Progenitor cell of endocrine pancreas (in vitro differentiated cells): ENCODE measurements around the gene RNF223. TPM values are rescaled to one million over a fixed set of nuclear protein-coding genes. Genes with fewer than 3 reads are reported as not detected.

Source experiments
- DNase-seq: peaks from one replicate; pipeline ENCODE4 v3.0.0; 2021; ENCODE audit warnings: low spot score; ENCODE audit not compliant: unreplicated experiment
- H3K27ac Mint-ChIP-seq: 2 replicates; pipeline ENCODE4 v1.8.0; 2021; ENCODE audit warnings: mild to moderate bottlenecking, moderate library complexity, mixed read lengths
- H3K27me3 Mint-ChIP-seq: 2 replicates; pipeline ENCODE4 v1.8.0; 2021; ENCODE audit warnings: mixed read lengths
- H3K36me3 Mint-ChIP-seq: 2 replicates; pipeline ENCODE4 v1.8.0; 2022; ENCODE audit warnings: mixed read lengths; ENCODE audit not compliant: insufficient read depth
- H3K4me1 Mint-ChIP-seq: 2 replicates; pipeline ENCODE4 v1.8.0; 2021; ENCODE audit warnings: low read depth, mixed read lengths
- H3K4me3 Mint-ChIP-seq: 2 replicates; pipeline ENCODE4 v1.8.0; 2021; ENCODE audit warnings: low read depth, mild to moderate bottlenecking, moderate library complexity, mixed read lengths
- H3K9me3 Mint-ChIP-seq: 2 replicates; pipeline ENCODE4 v1.8.0; 2021; ENCODE audit warnings: low read depth, mixed read lengths
- total RNA-seq: library from RNA; stranded (reverse); gene quantifications from 2 replicates; pipeline ENCODE4 v1.2.1, GENCODE V29; 2021
- TF ChIP-seq, protein P1 (sequence below): fragments of 200-600 bp; sonication (generic); IDR thresholded peaks from one replicate; pipeline ENCODE4 v1.5.0; 2021; ENCODE audit warnings: antibody characterized with exemption, mild to moderate bottlenecking; ENCODE audit not compliant: unreplicated experiment

Gene RNF223
- total RNA-seq, 1 donor from 2014 or later = not detected

DNA sequence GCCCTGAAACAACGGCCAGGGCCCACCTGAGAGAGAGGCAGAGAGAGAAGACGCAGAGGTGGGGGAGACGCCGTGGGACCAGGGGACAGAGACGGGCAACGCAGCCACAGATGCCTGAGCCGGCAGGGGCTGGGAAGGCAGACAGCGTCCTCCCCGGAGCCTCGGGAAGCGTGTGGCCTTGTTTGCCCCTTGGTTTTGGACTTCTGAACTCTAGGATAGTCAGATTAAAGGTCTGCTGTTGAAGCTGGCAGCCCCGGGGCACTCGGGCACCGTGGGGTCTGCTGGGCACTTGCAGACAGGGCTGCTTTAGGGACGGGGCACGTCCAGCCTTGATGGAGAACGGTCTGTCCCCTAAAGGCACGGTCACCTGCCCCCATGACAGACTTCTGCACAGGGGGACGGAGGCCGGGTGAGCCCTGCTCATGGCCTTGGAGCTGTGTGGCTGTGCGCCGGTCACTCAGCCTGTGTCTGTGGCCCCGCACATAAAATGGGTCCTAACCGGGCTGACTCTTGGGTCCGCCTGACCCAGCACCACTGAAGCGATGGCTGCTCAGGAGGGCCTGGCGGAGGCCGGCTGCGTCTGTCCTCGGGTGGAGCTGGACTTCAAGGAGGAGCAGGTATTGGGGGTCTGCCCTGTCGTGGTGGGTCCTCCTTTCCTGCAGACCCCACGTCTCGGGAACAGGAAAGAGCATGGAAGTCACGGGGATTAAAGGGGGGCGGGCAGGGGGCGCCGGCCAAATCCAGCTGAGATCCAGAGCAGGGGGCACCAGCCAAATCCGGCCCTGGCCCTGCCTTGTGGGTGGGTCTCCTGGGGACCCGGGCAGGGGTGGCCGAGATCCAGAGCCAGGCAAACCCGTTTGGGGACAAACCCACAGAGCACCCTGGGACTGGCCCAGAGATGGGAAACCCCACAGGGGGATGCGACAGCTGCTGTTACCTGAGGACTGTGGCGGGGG, 9.6 kb upstream of the RNF223 start:
- peaks cover 4% of the 10 kb centered on the region for H3K36me3 Mint-ChIP-seq
- no peaks in the 10 kb centered on the region for H3K27me3 Mint-ChIP-seq
- no peaks in the 10 kb centered on the region for H3K9me3 Mint-ChIP-seq
- TF ChIP-seq, protein P1, sequence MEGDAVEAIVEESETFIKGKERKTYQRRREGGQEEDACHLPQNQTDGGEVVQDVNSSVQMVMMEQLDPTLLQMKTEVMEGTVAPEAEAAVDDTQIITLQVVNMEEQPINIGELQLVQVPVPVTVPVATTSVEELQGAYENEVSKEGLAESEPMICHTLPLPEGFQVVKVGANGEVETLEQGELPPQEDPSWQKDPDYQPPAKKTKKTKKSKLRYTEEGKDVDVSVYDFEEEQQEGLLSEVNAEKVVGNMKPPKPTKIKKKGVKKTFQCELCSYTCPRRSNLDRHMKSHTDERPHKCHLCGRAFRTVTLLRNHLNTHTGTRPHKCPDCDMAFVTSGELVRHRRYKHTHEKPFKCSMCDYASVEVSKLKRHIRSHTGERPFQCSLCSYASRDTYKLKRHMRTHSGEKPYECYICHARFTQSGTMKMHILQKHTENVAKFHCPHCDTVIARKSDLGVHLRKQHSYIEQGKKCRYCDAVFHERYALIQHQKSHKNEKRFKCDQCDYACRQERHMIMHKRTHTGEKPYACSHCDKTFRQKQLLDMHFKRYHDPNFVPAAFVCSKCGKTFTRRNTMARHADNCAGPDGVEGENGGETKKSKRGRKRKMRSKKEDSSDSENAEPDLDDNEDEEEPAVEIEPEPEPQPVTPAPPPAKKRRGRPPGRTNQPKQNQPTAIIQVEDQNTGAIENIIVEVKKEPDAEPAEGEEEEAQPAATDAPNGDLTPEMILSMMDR = no peak
- no peak for DNase-seq
- H3K4me3 Mint-ChIP-seq = no peak overlapping the region
- H3K4me1 Mint-ChIP-seq = no peaks in the 10 kb centered on the region
- H3K27ac Mint-ChIP-seq = no peak overlapping the region

DNA sequence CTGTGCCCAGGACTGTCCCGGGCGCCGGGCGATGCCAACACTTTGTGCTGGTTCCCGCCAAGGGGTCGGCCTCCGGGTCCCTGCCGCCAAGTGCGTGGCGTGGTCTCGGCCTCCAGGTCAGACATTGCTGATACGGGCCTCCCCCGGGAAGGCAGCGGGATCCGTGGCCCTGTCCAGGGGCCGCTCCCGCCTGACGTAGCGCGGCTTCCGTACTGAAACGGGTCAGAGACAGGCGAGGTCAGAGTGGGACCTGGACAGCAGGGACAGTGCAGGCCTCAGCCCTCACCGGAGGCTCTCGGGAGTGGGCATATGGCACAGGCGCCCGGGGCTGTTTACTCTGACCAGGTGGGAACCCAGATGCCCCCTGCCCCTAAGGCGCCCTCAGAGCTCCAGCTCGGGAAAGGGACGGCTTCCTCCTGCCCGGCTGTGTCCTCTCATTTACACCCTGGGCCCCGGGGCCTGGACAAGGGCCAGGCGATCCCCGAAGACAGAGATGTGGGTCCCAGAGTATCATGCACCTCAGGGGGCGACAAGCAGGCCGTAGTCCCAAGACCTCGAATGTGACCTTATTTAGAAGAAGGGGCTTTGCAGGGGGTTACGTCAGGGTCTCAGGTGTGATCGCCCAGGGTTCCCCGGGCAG, 8.8 kb upstream of the RNF223 start:
- no peak for DNase-seq
- TF ChIP-seq, protein P1 = no peak
- Mint-ChIP-seq H3K4me3 (no peak overlapping the region), H3K27ac (no peak overlapping the region), H3K4me1 (no peaks in the 10 kb centered on the region), H3K27me3 (no peaks in the 10 kb centered on the region), H3K9me3 (no peaks in the 10 kb centered on the region), H3K36me3 (peaks cover 4% of the 10 kb centered on the region)

DNA sequence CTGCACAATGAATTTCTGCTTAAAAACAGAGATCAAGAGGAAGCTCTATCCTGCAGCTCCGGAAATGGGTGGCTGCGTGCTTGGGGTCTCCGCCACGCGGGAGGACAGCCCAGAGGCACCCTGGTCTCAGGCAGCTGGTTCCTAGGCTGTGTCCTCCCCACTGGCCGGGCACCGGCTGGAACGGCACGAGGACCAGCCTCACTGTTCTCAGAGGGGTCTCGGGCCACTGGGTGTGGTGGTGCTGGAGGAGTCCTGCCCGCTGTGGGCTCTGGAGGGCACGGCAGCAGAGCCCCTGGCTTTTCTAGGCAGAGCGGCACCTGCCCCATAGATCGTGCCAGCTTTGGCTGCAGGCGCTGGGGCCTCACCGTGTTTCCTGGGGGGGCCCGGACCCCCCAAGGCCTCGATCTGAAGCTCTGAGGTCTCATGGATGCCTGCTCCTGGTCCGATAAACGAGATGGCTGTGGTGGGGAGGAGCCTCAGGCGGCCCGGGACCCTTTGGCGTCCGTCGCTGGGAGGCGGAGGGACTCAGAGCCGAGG, 8.2 kb upstream of the RNF223 start:
- DNase-seq = no peak
- TF ChIP-seq, protein P1 = no peak
- H3K4me3 Mint-ChIP-seq = no peak overlapping the region
- H3K27ac Mint-ChIP-seq = no peak overlapping the region
- no peaks in the 10 kb centered on the region for H3K27me3 Mint-ChIP-seq
- peaks cover 4% of the 10 kb centered on the region for H3K36me3 Mint-ChIP-seq
- no peaks in the 10 kb centered on the region for H3K4me1 Mint-ChIP-seq
- no peaks in the 10 kb centered on the region for H3K9me3 Mint-ChIP-seq

DNA sequence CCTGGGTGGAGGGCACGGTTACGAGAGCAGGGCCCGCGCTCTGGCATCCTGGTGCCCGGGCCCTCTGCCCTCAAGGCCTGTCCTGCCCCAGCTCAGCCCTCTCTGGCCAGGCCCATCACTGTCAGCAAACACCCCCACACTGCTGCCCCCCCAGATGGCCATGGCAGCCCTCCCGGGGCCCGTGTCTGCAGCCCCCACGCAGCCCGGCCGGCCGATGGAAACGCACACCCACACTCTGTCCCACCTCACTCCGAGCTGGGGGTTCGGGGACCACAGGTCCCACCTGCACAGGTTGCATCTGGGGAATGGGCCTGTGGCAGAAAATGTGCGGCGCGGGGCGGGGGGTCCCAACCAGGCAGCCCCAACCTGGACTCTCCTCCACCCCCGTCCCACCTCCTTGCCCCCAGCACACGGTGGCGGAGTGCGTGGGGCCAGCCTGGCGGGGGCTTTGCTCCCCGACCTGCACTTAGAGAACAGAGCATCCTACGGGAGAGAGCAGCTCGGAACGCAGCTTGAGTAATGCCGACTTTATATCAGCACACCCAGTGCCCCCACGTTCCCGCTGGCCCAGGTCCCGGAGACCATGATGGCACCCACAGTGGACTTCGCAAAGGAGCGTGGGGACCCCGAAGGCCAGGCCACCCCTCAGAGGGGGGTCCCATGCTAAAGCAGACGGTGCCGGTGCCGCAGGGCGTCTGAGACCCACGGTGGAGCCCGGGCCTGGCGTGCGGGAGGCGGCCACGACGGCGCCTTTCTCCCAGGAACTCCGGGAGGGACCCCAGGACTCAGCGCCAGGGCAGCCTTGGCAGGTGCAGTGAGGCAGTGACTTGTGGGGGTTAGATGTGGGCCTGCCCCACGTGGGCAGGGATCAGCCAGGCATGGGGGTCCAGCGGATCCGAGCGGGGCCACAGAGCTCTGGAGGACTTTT, 7.5 kb upstream of the RNF223 start:
- Mint-ChIP-seq H3K9me3 (no peaks in the 10 kb centered on the region), H3K27me3 (no peaks in the 10 kb centered on the region), H3K4me3 (no peak overlapping the region), H3K36me3 (peaks cover 4% of the 10 kb centered on the region), H3K27ac (no peak overlapping the region), H3K4me1 (no peaks in the 10 kb centered on the region)
- TF ChIP-seq, protein P1 = no peak
- no peak for DNase-seq
